H1 (cell line): Measurements from ENCODE around the gene GID8. TPM values are rescaled to one million over a fixed set of nuclear protein-coding genes. Genes with fewer than 3 reads are reported as not detected.

Experiments used
- CTCF ChIA-PET: fragments of 300-600 bp; sonication (Branson Sonifier 250); formaldehyde crosslinking; loops from one replicate; lab custom pipeline; 2021; ENCODE audit not compliant: partially characterized antibody; lab: Charles Lee
- POLR2A ChIA-PET: fragments of 300-600 bp; sonication (Branson Sonifier 250); formaldehyde crosslinking; loops from one replicate; lab custom pipeline; 2021; ENCODE audit warnings: inconsistent platforms; ENCODE audit not compliant: partially characterized antibody; lab: Charles Lee
- DNase-seq, 2 experiments: peaks; one replicate each; pipeline versions ENCODE4 v3.0.0 to v3.0.0-alpha.2; 2010 to 2022; ENCODE audit warnings: low spot score in 2 of 2, low read depth in 1 of 2, mixed read lengths in 1 of 2
- FAIRE-seq: peaks from 2 replicates; lab custom pipeline; 2011; peaks lifted over from hg19 to GRCh38; lab: Jason Lieb, UNC
- H2AFZ ChIP-seq: 2 replicates; pipeline ENCODE4 v1.8.1; 2012; ENCODE audit warnings: low read length, inconsistent platforms
- H2AK5ac ChIP-seq: 2 replicates; pipeline ENCODE4 v1.6.1; 2013; ENCODE audit warnings: low read depth, low read length
- H2BK120ac ChIP-seq: replicated peaks from 2 replicates; pipeline ENCODE3; 2013; ENCODE audit warnings: low read depth, low read length, inconsistent platforms
- H2BK12ac ChIP-seq: 2 replicates; pipeline ENCODE4 v1.6.1; 2013; ENCODE audit warnings: low read depth, low read length
- H2BK15ac ChIP-seq: 2 replicates; pipeline ENCODE4 v1.6.1; 2013; ENCODE audit warnings: low read length
- H2BK20ac ChIP-seq: 2 replicates; pipeline ENCODE4 v1.6.1; 2013; ENCODE audit warnings: low read length
- H2BK5ac ChIP-seq: 2 replicates; pipeline ENCODE4 v1.6.1; 2013; ENCODE audit warnings: low read depth, low read length
- H3K14ac ChIP-seq: 2 replicates; pipeline ENCODE4 v1.6.1; 2013; ENCODE audit warnings: inconsistent platforms; ENCODE audit not compliant: insufficient read length
- H3K18ac ChIP-seq: 2 replicates; pipeline ENCODE4 v1.6.1; 2013; ENCODE audit warnings: low read length; ENCODE audit errors: extremely low read depth
- H3K23ac ChIP-seq: 2 replicates; pipeline ENCODE4 v1.6.1; 2013; ENCODE audit warnings: inconsistent platforms; ENCODE audit not compliant: insufficient read length
- H3K23me2 ChIP-seq: 2 replicates; pipeline ENCODE4 v1.6.1; 2013; ENCODE audit warnings: low read depth, low read length
- H3K27ac ChIP-seq: 2 replicates; pipeline ENCODE4 v1.6.1; 2011; ENCODE audit warnings: low read depth, low read length, inconsistent platforms
- H3K27me3 ChIP-seq, 4 experiments: replicated peaks in 1 of 4; 1 replicate in 1 of 4; 2 replicates in 3 of 4; pipeline versions ENCODE4 v1.6.1 to v1.8.1; 2011 to 2013; ENCODE audit warnings: low read length in 3 of 4, mild to moderate bottlenecking in 3 of 4, inconsistent platforms in 2 of 4, mixed read lengths in 2 of 4, moderate library complexity in 1 of 4; ENCODE audit not compliant: control insufficient read depth in 3 of 4, insufficient read depth in 3 of 4; ENCODE audit errors: extremely low read depth in 1 of 4
- H3K36me3 ChIP-seq, 4 experiments: 2 replicates each; pipeline versions ENCODE4 v1.6.1 to v1.8.1; 2011 to 2013; ENCODE audit warnings: mild to moderate bottlenecking in 4 of 4, low read length in 3 of 4, moderate library complexity in 2 of 4, control low read depth in 1 of 4, inconsistent platforms in 1 of 4; ENCODE audit not compliant: insufficient read depth in 4 of 4, control insufficient read depth in 2 of 4
- H3K4ac ChIP-seq: replicated peaks from 2 replicates; pipeline ENCODE3; 2013; ENCODE audit warnings: low read length, low read depth, mixed read lengths, inconsistent platforms; ENCODE audit not compliant: insufficient read length
- H3K4me1 ChIP-seq, 4 experiments: replicated peaks in 1 of 4; 1 replicate in 1 of 4; 2 replicates in 3 of 4; pipeline versions ENCODE4 v1.6.1 to v1.8.1; 2011 to 2013; ENCODE audit warnings: low read length in 3 of 4, inconsistent platforms in 2 of 4, mixed read lengths in 1 of 4; ENCODE audit not compliant: insufficient read depth in 4 of 4, control insufficient read depth in 3 of 4
- H3K4me2 ChIP-seq, 2 experiments: 2 replicates each; pipeline versions ENCODE4 v1.6.1 to v1.8.1; 2011 to 2013; ENCODE audit warnings: low read depth in 2 of 2, low read length in 2 of 2, control low read depth in 1 of 2, inconsistent platforms in 1 of 2, mild to moderate bottlenecking in 1 of 2; ENCODE audit not compliant: insufficient read depth in 1 of 2
- H3K4me3 ChIP-seq, 4 experiments: fragments of 200-600, 300-600 bp in 1 of 4; sonication (generic), shearing (Covaris generic), sonication (Bioruptor Twin) in 1 of 4; 2 replicates each; pipeline versions ENCODE4 v1.5.1 to v1.8.1; 2011 to 2016; ENCODE audit warnings: low read length in 4 of 4, low read depth in 3 of 4, control low read depth in 2 of 4, inconsistent platforms in 2 of 4, mild to moderate bottlenecking in 2 of 4, mixed read lengths in 1 of 4, moderate library complexity in 1 of 4; ENCODE audit not compliant: insufficient read depth in 2 of 4; ENCODE audit errors: extremely low read depth in 1 of 4
- H3K56ac ChIP-seq: replicated peaks from 2 replicates; pipeline ENCODE3; 2013; ENCODE audit warnings: low read depth, mild to moderate bottlenecking, mixed read lengths, low read length, inconsistent platforms; ENCODE audit not compliant: insufficient read length
- H3K79me1 ChIP-seq: 2 replicates; pipeline ENCODE4 v1.6.1; 2013; ENCODE audit warnings: low read depth, low read length, control low read depth
- H3K79me2 ChIP-seq, 2 experiments: 2 replicates each; pipeline versions ENCODE4 v1.6.1 to v1.8.1; 2012 to 2013; ENCODE audit warnings: low read length in 2 of 2, mild to moderate bottlenecking in 2 of 2, inconsistent platforms in 1 of 2; ENCODE audit not compliant: insufficient read depth in 2 of 2, control insufficient read depth in 1 of 2
- H3K9ac ChIP-seq, 4 experiments: replicated peaks in 1 of 4; 1 replicate in 1 of 4; 2 replicates in 3 of 4; pipeline versions ENCODE4 v1.6.1 to v1.8.1; 2011 to 2013; ENCODE audit warnings: low read depth in 3 of 4, low read length in 3 of 4, control low read depth in 2 of 4, mild to moderate bottlenecking in 2 of 4, moderate library complexity in 2 of 4, inconsistent platforms in 1 of 4; ENCODE audit errors: extremely low read depth in 1 of 4
- H3K9me3 ChIP-seq, 2 experiments: 2 replicates each; pipeline versions ENCODE4 v1.6.1 to v1.8.1; 2012 to 2013; ENCODE audit warnings: mild to moderate bottlenecking in 2 of 2, moderate library complexity in 2 of 2, control low read depth in 1 of 2, inconsistent platforms in 1 of 2, low read depth in 1 of 2, low read length in 1 of 2, mixed read lengths in 1 of 2; ENCODE audit not compliant: insufficient read depth in 2 of 2
- H4K20me1 ChIP-seq, 2 experiments: replicated peaks in 1 of 2; 2 replicates each; pipeline versions ENCODE3 to v1.8.1; 2011 to 2013; ENCODE audit warnings: inconsistent platforms in 2 of 2, low read length in 2 of 2, mild to moderate bottlenecking in 1 of 2; ENCODE audit not compliant: insufficient read depth in 2 of 2, control insufficient read depth in 1 of 2
- H4K5ac ChIP-seq: 2 replicates; pipeline ENCODE4 v1.6.1; 2013; ENCODE audit warnings: low read length, low read depth, mixed read lengths, inconsistent platforms; ENCODE audit not compliant: insufficient read length
- H4K8ac ChIP-seq: 2 replicates; pipeline ENCODE4 v1.8.0; 2013; ENCODE audit warnings: mild to moderate bottlenecking, moderate library complexity, low read length, inconsistent platforms; ENCODE audit not compliant: insufficient read depth; ENCODE audit errors: extremely low read depth
- H4K91ac ChIP-seq: replicated peaks from 2 replicates; pipeline ENCODE3; 2013; ENCODE audit warnings: low read length, mixed read lengths, inconsistent platforms; ENCODE audit not compliant: insufficient read length
- E2F6 ChIP-seq: IDR thresholded peaks from 2 replicates; pipeline ENCODE4 v1.6.1; 2012; ENCODE audit warnings: inconsistent platforms
- MAX ChIP-seq: IDR thresholded peaks from 2 replicates; pipeline ENCODE4 v1.6.1; 2012; ENCODE audit warnings: inconsistent platforms
- POLR2AphosphoS5 ChIP-seq: IDR thresholded peaks from 2 replicates; pipeline ENCODE4 v1.6.1; 2011; ENCODE audit warnings: low read depth, low read length
- WGBS, 2 experiments: shearing (Covaris generic) in 1 of 2; methylation state at CpG; one replicate each; pipeline versions ENCODE4 v1.1.6 to v1.1.7; 2013 to 2015; ENCODE audit warnings: low lambda C conversion rate in 2 of 2, mixed read lengths in 2 of 2, inconsistent platforms in 1 of 2, low coverage in 1 of 2, missing lambda C conversion rate in 1 of 2; ENCODE audit not compliant: insufficient replicate concordance in 2 of 2, insufficient coverage in 1 of 2, insufficient read length in 1 of 2; ENCODE audit errors: extremely low coverage in 1 of 2, missing lambda C conversion rate in 1 of 2; 5-methylcytosine and 5-hydroxymethylcytosine counted together
- polyA plus RNA-seq, 7 experiments: library from polyadenylated mRNA; depleted of rRNA in 3 of 7; stranded (reverse) in 5 of 7; unstranded in 2 of 7; fragments of >200 nt in 5 of 7; fragments of 200-250 nt in 2 of 7; gene quantifications; 1 replicate in 5 of 7; 2 replicates in 1 of 7; 4 replicates in 1 of 7; pipeline versions ENCODE4 v1.2.1 to v1.2.3, GENCODE V29; 2011 to 2013; ENCODE audit warnings: missing spikeins in 2 of 7, mixed read lengths in 2 of 7
- total RNA-seq: library from RNA; stranded (reverse); fragmentation: NEBNext Ultra II Directional; extraction: Animal tissue kit (Norgen Biotek cat#: 25700); gene quantifications from 2 replicates; pipeline ENCODE4 v1.2.1, GENCODE V29; 2021

Gene GID8
- total and polyA plus RNA-seq, 2 of the 8 experiments (the other 6 are each of a cell fraction or from before 2014, with no cell fraction given) = 39.7 to 72.9 TPM

GRCh38 chr20:62997417-62998035 is 59.6 kb downstream of the GID8 start:
- WGBS, 2 experiments = 53% methylated on average over 10 of the region's 20 CpGs; no CpG with 5 or more reads in 1 of the 2 experiments
- FAIRE-seq = no peak
- ChIA-PET POLR2A (no interaction called here), CTCF (interaction anchor here (1.4 to 4.0 kb wide), 3 partner anchors 12 to 27 kb away, joined by 3 to 22 read pairs (median 10); no protein-coding TSS in a partner anchor)
- TF ChIP-seq E2F6 (0 out of 2 replicates have a peak, but pooled peaks have one; percentile 36), MAX (peak; percentile 39; the same call in 1 of the 2 replicates), POLR2AphosphoS5 (no peak)
- no peak overlapping the region for H3K18ac ChIP-seq
- H3K9ac ChIP-seq = no peak overlapping the region
- H3K79me1 ChIP-seq = no peaks in the 10 kb centered on the region
- DNase-seq = no peak
- H2BK20ac ChIP-seq = no peak overlapping the region
- H4K91ac ChIP-seq = no peak overlapping the region
- H3K4me1 ChIP-seq = peaks cover 0 to 14% (median 8%) of the 10 kb centered on the region in 4 experiments; a peak in 5 of 7 replicates
- no peak overlapping the region for H4K8ac ChIP-seq
- no peak overlapping the region for H3K14ac ChIP-seq
- no peaks in the 10 kb centered on the region for H3K9me3 ChIP-seq
- peaks cover under 1 to 12% (median 9%) of the 10 kb centered on the region in 4 experiments; a peak in 6 of 7 replicates for H3K27me3 ChIP-seq
- no peaks in the 10 kb centered on the region for H3K23me2 ChIP-seq
- 0 out of 2 replicates have a peak overlapping the region, but pooled peaks have one; percentile 11 for H2AK5ac ChIP-seq
- no peak overlapping the region for H3K4ac ChIP-seq
- H2BK15ac ChIP-seq = no peak overlapping the region
- H2BK120ac ChIP-seq = no peak overlapping the region
- H3K36me3 ChIP-seq = no peaks in the 10 kb centered on the region
- no peak overlapping the region for H4K5ac ChIP-seq
- no peak overlapping the region for H3K23ac ChIP-seq
- H3K56ac ChIP-seq = no peak overlapping the region
- H3K4me3 ChIP-seq = no peak overlapping the region
- peak overlapping the region; percentile 13; the same call in 1 of the 2 replicates for H2BK5ac ChIP-seq
- H3K27ac ChIP-seq = no peak overlapping the region
- H2BK12ac ChIP-seq = no peak overlapping the region; the same call in 1 of the 2 replicates
- no peak overlapping the region for H3K4me2 ChIP-seq
- no peak overlapping the region for H2AFZ ChIP-seq
- H4K20me1 ChIP-seq = peaks cover 0 to 5% of the 10 kb centered on the region in 2 experiments
- H3K79me2 ChIP-seq = no peaks in the 10 kb centered on the region
